ENCODE results near the gene ARHGAP8. TPM values are rescaled to one million over a fixed set of nuclear protein-coding genes. Genes with fewer than 3 reads are reported as not detected.
"Not testable (repeated sequence)": the region's sequence is repeated elsewhere in the genome, so short reads cannot be mapped to it uniquely, and the experiment has no call there.

ARHGAP8 gene
- total and polyA plus RNA-seq, 8 donors: 7.8 to 63.6 (median 11.3) TPM

GRCh38 chr22:44741929-44742328 is 10.4 kb upstream of the ARHGAP8 start:
- Histone ChIP-seq H3K27ac (no peak overlapping the region), H3K27me3 (peaks cover 0 to 49% (median 0%) of the 10 kb centered on the region in 3 donors), H3K9me3 (no peaks in the 10 kb centered on the region), H3K36me3 (no peaks in the 10 kb centered on the region), H3K4me3 (no peak overlapping the region), H3K4me1 (peaks cover 7 to 44% (median 21%) of the 10 kb centered on the region in 4 donors)
- DNase-seq: no peak
- 29 to 51% (median 41%) methylated on average over 9 of the region's 9 CpGs for WGBS, 5 donors
- no peak for TF ChIP-seq POLR2AphosphoS5 (IDR thresholded peaks at IDR 0.05)
- TF ChIP-seq, protein P1, sequence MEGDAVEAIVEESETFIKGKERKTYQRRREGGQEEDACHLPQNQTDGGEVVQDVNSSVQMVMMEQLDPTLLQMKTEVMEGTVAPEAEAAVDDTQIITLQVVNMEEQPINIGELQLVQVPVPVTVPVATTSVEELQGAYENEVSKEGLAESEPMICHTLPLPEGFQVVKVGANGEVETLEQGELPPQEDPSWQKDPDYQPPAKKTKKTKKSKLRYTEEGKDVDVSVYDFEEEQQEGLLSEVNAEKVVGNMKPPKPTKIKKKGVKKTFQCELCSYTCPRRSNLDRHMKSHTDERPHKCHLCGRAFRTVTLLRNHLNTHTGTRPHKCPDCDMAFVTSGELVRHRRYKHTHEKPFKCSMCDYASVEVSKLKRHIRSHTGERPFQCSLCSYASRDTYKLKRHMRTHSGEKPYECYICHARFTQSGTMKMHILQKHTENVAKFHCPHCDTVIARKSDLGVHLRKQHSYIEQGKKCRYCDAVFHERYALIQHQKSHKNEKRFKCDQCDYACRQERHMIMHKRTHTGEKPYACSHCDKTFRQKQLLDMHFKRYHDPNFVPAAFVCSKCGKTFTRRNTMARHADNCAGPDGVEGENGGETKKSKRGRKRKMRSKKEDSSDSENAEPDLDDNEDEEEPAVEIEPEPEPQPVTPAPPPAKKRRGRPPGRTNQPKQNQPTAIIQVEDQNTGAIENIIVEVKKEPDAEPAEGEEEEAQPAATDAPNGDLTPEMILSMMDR (IDR thresholded peaks at IDR 0.05): no peak
- TF ChIP-seq EP300 (IDR thresholded peaks at IDR 0.05): no peak
- no peak for TF ChIP-seq POLR2A (IDR thresholded peaks at IDR 0.05)
- intact Hi-C loops (cut with DNase I; ENCODE audit: low total_unique reads): no loop called here

DNA sequence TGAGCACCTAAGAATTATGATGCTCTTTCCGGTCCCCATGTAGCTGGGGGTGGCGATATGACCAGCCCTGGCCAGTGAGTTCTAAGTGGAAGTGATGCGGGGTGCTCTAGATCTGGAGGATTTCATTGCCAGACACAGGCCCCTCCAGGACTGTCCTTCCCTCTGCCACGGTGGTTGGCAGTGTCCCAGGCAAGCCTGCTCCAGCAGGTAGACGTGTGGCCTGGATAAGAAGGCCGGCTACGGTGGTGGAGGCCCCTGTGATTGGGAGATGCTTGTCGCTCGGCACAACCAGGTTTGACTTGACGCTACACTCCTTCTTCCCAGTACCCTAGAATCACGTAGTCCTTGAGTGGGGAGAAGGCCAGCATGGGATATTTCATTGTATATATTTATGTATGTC is 9.1 kb upstream of the ARHGAP8 start:
- H3K36me3 ChIP-seq: no peaks in the 10 kb centered on the region
- peaks cover 0 to 36% (median 0%) of the 10 kb centered on the region in 3 donors for H3K27me3 ChIP-seq
- intact Hi-C loops (cut with DNase I; ENCODE audit: low total_unique reads): no loop called here
- no peak overlapping the region for H3K4me3 ChIP-seq
- no peak overlapping the region for H3K27ac ChIP-seq
- no peaks in the 10 kb centered on the region for H3K9me3 ChIP-seq
- no peak for DNase-seq
- H3K4me1 ChIP-seq: peaks cover 7 to 46% (median 15%) of the 10 kb centered on the region in 4 donors
- TF ChIP-seq, protein P1 (IDR thresholded peaks at IDR 0.05): no peak
- TF ChIP-seq POLR2A (IDR thresholded peaks at IDR 0.05): no peak
- no peak for TF ChIP-seq POLR2AphosphoS5 (IDR thresholded peaks at IDR 0.05)
- TF ChIP-seq EP300 (IDR thresholded peaks at IDR 0.05): no peak
- 84 to 89% (median 86%) methylated on average over 11 of the region's 11 CpGs for WGBS, 5 donors

- Histone ChIP-seq H3K27me3 (peaks cover 0 to 31% (median 0%) of the 10 kb centered on the region in 3 donors), H3K36me3 (no peaks in the 10 kb centered on the region), H3K9me3 (no peaks in the 10 kb centered on the region), H3K27ac (no peak overlapping the region), H3K4me1 (peaks cover 5 to 40% (median 12%) of the 10 kb centered on the region in 4 donors), H3K4me3 (no peak overlapping the region)
- 55 to 67% (median 63%) methylated on average over 7 of the region's 7 CpGs for WGBS, 5 donors
- no peak for TF ChIP-seq POLR2A (IDR thresholded peaks at IDR 0.05)
- no peak for TF ChIP-seq EP300 (IDR thresholded peaks at IDR 0.05)
- no peak for TF ChIP-seq POLR2AphosphoS5 (IDR thresholded peaks at IDR 0.05)
- TF ChIP-seq, protein P1 (IDR thresholded peaks at IDR 0.05): no peak
- DNase-seq: no peak
- intact Hi-C loops (cut with DNase I; ENCODE audit: low total_unique reads): no loop called here
Observed at GRCh38 chr22:44743804-44744211, 8.6 kb upstream of the ARHGAP8 start.

GRCh38 chr22:44745853-44746789 is 6.3 kb upstream of the ARHGAP8 start:
- intact Hi-C loops (cut with DNase I; ENCODE audit: low total_unique reads): no loop called here
- Histone ChIP-seq H3K27ac (peak overlapping the region; percentile 53 to 79 (median 61)), H3K9me3 (no peaks in the 10 kb centered on the region), H3K36me3 (no peaks in the 10 kb centered on the region), H3K27me3 (peaks cover 0 to 39% (median 9%) of the 10 kb centered on the region in 3 donors), H3K4me1 (peaks cover 5 to 26% (median 11%) of the 10 kb centered on the region in 4 donors), H3K4me3 (no peak overlapping the region)
- TF ChIP-seq POLR2A (IDR thresholded peaks at IDR 0.05): no peak
- TF ChIP-seq EP300 (IDR thresholded peaks at IDR 0.05): no peak
- no peak for TF ChIP-seq POLR2AphosphoS5 (IDR thresholded peaks at IDR 0.05)
- TF ChIP-seq, protein P1 (IDR thresholded peaks at IDR 0.05): no peak
- WGBS, 5 donors: 22 to 46% (median 33%) methylated on average over 13 of the region's 13 CpGs
- DNase-seq: no peak

DNA sequence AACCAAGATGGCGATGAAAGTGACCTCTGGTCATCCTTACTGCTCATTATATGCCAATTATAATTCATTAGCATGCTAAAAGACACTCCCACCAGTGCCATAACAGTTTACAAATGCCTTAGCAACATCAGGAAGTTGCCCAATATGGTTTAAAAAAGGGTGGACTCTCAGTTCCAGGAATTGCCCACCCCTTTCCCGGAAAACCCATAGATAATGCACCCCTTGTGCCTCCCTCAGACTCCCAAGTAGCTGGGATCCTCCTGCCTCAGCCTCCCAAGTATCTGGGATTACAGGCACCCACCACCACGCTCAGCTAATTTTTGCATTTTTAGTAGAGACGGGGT is 4.6 kb upstream of the ARHGAP8 start:
- 84 to 88% (median 84%) methylated on average over 4 of the region's 4 CpGs for WGBS, 5 donors
- H3K36me3 ChIP-seq; H3K9me3 ChIP-seq; H3K4me3 ChIP-seq; intact Hi-C loops (cut with DNase I; ENCODE audit: low total_unique reads): not testable (repeated sequence)
- Histone ChIP-seq H3K4me1 (peaks cover 12 to 35% (median 18%) of the 10 kb centered on the region in 4 donors), H3K27ac (peak overlapping the region in 4 of 5 donors; percentile 54 to 79 (median 65)), H3K27me3 (peaks cover 5 to 55% (median 23%) of the 10 kb centered on the region in 3 donors)
- DNase-seq: peak in 1 of 2 donors; percentile 17
